Breast epithelium (tissue), 4 donors: Measurements from ENCODE around the gene TRAPPC8. TPM values are rescaled to one million over a fixed set of nuclear protein-coding genes. Genes with fewer than 3 reads are reported as not detected.

Experiments
- DNase-seq, 2 donors: peaks; one replicate each; pipeline ENCODE4 v3.0.0-alpha.2; 2019; ENCODE audit warnings: low spot score in 2 of 2
- H3K27ac ChIP-seq, 2 donors: fragments of 200-600 bp; sonication (generic) in 1 of 2; one replicate each; pipeline ENCODE4 v1.5.1; 2016 to 2019; ENCODE audit warnings: mild to moderate bottlenecking in 1 of 2
- H3K27me3 ChIP-seq, 2 donors: fragments of 200-600 bp; sonication (generic) in 1 of 2; one replicate each; pipeline versions ENCODE4 v1.5.1 to v1.6.0; 2017 to 2019; ENCODE audit warnings: control low read depth in 1 of 2, mild to moderate bottlenecking in 1 of 2
- H3K36me3 ChIP-seq: fragments of 200-600 bp; one replicate; pipeline ENCODE4 v1.5.1; 2019
- H3K4me1 ChIP-seq, 2 donors: fragments of 200-600 bp; sonication (generic); one replicate each; pipeline ENCODE4 v1.5.1; 2016 to 2019; ENCODE audit warnings: control low read depth in 1 of 2
- H3K4me3 ChIP-seq, 3 donors: fragments of 200-600 bp; sonication (generic); 1 replicate in 2 of 3; 2 replicates in 1 of 3; pipeline ENCODE4 v1.5.1; 2016 to 2019; ENCODE audit warnings: mild to moderate bottlenecking in 3 of 3, moderate library complexity in 2 of 3
- H3K9me3 ChIP-seq, 2 donors: fragments of 200-600 bp; sonication (generic) in 1 of 2; one replicate each; pipeline ENCODE4 v1.5.1; 2016 to 2019; ENCODE audit warnings: control low read depth in 1 of 2
- POLR2A ChIP-seq: fragments of 450-650 bp; IDR thresholded peaks from one replicate; pipeline ENCODE4 v1.6.1; 2016; ENCODE audit warnings: antibody characterized with exemption, mild to moderate bottlenecking, moderate library complexity
- POLR2AphosphoS5 ChIP-seq, 3 donors: sonication (generic); formaldehyde crosslinking; IDR thresholded peaks; one replicate each; pipeline ENCODE4 v1.6.1; 2017; ENCODE audit warnings: antibody characterized with exemption in 3 of 3
- intact Hi-C: fragments of 100-400 bp; cut with DNase I; formaldehyde crosslinking; loops from one replicate; pipeline ENCODE4 v1.15.1; 2023; ENCODE audit warnings: low total_unique reads
- total RNA-seq, 3 donors: library from RNA; depleted of rRNA; stranded (reverse); fragments of >200 nt; gene quantifications; one replicate each; pipeline ENCODE4 v1.1.0, GENCODE V29; 2016
- TF ChIP-seq, protein P1 (sequence below), 3 donors: fragments of 450-650 bp; IDR thresholded peaks; one replicate each; pipeline ENCODE4 v1.5.1; 2016 to 2017; ENCODE audit warnings: antibody characterized with exemption in 3 of 3, mild to moderate bottlenecking in 3 of 3, moderate library complexity in 3 of 3

The TRAPPC8 gene
- total RNA-seq, 3 donors from 2014 or later, result 39.8 to 75.2 (median 49.8) TPM

DNA sequence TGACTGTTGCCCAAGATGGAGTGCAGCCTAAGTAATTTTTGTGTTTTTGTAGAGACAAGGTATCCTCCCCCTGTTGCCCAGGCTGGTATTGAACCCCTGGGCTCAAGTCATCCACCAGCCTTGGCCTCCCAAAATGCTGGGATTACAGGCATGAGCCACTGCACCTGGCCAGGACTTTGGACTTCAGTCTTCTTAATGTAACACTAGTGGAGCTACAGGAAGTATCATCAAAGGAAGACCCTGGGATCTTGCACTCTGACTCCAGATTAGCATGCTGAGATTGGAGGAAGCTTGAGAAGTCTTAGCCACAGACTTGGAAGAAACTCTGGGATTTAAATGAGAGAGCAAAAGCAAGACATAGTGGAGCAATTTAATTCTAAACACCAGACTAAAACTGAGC is 37.9 kb upstream of the TRAPPC8 start:
- Histone ChIP-seq H3K27me3 (no peaks in the 10 kb centered on the region), H3K27ac (no peak overlapping the region), H3K9me3 (peaks cover 5 to 14% of the 10 kb centered on the region in 2 donors), H3K36me3 (no peaks in the 10 kb centered on the region), H3K4me3 (no peak overlapping the region), H3K4me1 (no peaks in the 10 kb centered on the region)
- DNase-seq, result no peak
- intact Hi-C loops, result no loop called here
- TF ChIP-seq POLR2A (no peak), POLR2AphosphoS5 (IDR thresholded peaks at IDR 0.05) (no peak)
- TF ChIP-seq, protein P1, sequence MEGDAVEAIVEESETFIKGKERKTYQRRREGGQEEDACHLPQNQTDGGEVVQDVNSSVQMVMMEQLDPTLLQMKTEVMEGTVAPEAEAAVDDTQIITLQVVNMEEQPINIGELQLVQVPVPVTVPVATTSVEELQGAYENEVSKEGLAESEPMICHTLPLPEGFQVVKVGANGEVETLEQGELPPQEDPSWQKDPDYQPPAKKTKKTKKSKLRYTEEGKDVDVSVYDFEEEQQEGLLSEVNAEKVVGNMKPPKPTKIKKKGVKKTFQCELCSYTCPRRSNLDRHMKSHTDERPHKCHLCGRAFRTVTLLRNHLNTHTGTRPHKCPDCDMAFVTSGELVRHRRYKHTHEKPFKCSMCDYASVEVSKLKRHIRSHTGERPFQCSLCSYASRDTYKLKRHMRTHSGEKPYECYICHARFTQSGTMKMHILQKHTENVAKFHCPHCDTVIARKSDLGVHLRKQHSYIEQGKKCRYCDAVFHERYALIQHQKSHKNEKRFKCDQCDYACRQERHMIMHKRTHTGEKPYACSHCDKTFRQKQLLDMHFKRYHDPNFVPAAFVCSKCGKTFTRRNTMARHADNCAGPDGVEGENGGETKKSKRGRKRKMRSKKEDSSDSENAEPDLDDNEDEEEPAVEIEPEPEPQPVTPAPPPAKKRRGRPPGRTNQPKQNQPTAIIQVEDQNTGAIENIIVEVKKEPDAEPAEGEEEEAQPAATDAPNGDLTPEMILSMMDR (IDR thresholded peaks at IDR 0.05), result no peak

DNA sequence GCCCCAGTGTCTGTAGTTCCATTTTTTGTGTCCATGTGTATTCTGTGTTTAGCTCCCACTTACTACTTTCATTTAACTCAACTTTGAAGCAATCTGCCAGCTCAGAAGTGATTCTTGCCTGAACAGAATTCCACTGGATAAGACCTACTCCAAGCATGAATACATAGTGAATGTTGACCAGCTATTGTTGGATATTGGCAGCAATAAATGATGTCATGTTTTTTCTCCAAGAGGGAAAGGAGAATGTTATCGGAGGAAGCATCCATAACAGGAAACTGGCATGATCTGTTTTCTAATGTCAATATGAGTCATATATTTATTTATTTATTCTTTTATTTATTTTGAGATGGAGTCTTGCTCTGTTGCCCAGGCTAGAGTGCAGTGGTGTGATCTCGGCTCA is 36.8 kb upstream of the TRAPPC8 start:
- H3K27ac ChIP-seq, result no peak overlapping the region
- no peak for DNase-seq
- no peak overlapping the region for H3K4me3 ChIP-seq
- H3K36me3 ChIP-seq, result no peaks in the 10 kb centered on the region
- TF ChIP-seq POLR2A (no peak), POLR2AphosphoS5 (IDR thresholded peaks at IDR 0.05) (no peak)
- TF ChIP-seq, protein P1 (IDR thresholded peaks at IDR 0.05), result no peak
- H3K9me3 ChIP-seq, result peaks cover 9 to 18% of the 10 kb centered on the region in 2 donors
- H3K4me1 ChIP-seq, result no peaks in the 10 kb centered on the region
- intact Hi-C loops, result no loop called here
- H3K27me3 ChIP-seq, result no peaks in the 10 kb centered on the region

DNA sequence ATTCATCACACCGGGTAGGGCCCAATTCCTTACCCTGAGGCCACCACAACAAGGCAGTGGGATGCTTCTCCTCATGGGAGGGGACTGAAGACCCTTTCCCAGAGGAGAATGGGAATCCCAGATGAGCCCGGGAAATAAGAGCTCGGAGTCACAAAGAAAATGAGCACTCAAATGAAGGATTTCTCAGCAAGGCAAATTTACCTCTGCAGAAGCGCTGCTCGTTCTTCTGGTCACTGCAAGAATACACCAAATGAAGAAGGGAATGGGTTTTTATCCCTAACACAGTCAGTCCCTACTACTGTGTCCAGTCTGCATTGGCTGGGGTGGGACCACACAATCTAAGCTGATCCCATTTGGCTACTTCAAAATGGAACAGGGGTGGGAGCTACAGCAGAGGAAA is 35.7 kb upstream of the TRAPPC8 start:
- Histone ChIP-seq H3K4me3 (no peak overlapping the region), H3K27ac (no peak overlapping the region), H3K36me3 (no peaks in the 10 kb centered on the region), H3K4me1 (no peaks in the 10 kb centered on the region), H3K27me3 (no peaks in the 10 kb centered on the region), H3K9me3 (peaks cover 15 to 28% of the 10 kb centered on the region in 2 donors)
- intact Hi-C loops, result no loop called here
- TF ChIP-seq POLR2A (no peak), POLR2AphosphoS5 (IDR thresholded peaks at IDR 0.05) (no peak)
- TF ChIP-seq, protein P1 (IDR thresholded peaks at IDR 0.05), result no peak
- DNase-seq, result no peak

DNA sequence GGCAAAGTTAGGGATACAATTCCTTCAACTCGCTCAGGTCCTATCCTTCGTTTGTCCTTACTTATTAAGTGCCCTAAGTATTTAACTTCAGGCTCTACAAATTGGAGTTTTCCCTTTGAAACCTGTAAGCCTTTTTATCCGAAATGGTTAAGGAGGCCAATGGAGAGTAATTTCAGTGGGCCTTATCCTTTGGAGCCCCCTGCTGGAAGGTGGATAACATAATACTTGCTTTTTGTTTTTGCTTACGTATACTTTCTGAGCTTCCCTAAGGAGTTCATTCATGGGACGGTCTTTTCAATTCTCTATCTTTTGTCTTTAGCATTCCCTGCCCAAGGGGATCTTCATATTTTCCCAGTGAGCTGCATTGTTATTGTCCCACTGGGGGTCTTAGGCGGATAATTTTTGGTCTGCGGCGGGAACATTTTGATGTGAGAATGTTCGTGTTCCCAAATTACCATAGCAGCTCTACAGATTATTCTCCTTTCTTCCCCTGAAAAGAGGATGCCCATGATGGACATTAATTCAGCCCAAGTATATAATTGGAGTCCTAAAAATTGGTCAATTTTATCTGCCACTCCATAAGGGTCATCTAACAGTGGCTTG is 34.4 kb upstream of the TRAPPC8 start:
- Histone ChIP-seq H3K27me3 (no peaks in the 10 kb centered on the region), H3K9me3 (peaks cover 23 to 40% of the 10 kb centered on the region in 2 donors), H3K4me1 (no peaks in the 10 kb centered on the region), H3K36me3 (no peaks in the 10 kb centered on the region), H3K4me3 (no peak overlapping the region), H3K27ac (no peak overlapping the region)
- intact Hi-C loops, result no loop called here
- no peak for DNase-seq
- TF ChIP-seq, protein P1 (IDR thresholded peaks at IDR 0.05), result peak; percentile 23 to 36 (median 23)
- no peak for TF ChIP-seq POLR2AphosphoS5 (IDR thresholded peaks at IDR 0.05)

DNA sequence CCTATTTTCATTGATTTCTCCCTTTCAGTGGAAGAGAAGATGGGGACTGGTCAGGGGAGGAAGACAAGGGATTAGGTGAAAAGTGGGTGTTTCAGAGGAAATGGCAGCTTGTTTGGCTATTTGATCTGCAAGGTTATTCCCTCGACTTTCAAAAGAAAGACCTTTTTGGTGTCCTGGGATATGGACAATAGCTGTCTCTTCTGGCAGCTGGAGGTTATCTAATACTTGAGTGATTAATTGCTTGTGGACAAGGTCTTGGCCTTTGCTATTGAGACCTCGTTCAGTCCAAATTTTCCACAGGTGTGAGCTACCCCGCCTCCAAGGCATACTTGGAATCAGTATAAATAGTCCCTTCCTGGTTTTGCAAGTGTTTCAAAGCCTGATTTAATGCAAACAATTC is 33.3 kb upstream of the TRAPPC8 start:
- no peaks in the 10 kb centered on the region for H3K4me1 ChIP-seq
- no peaks in the 10 kb centered on the region for H3K36me3 ChIP-seq
- no peak overlapping the region for H3K27ac ChIP-seq
- TF ChIP-seq, protein P1 (IDR thresholded peaks at IDR 0.05), result no peak
- no peak for TF ChIP-seq POLR2AphosphoS5 (IDR thresholded peaks at IDR 0.05)
- TF ChIP-seq POLR2A, result no peak
- H3K4me3 ChIP-seq, result no peak overlapping the region
- no peaks in the 10 kb centered on the region for H3K27me3 ChIP-seq
- H3K9me3 ChIP-seq, result peaks cover 23 to 40% of the 10 kb centered on the region in 2 donors
- intact Hi-C loops, result no loop called here
- no peak for DNase-seq
